SK-N-SH (cell line): ENCODE results near the gene TTC32. TPM values are rescaled to one million over a fixed set of nuclear protein-coding genes. Genes with fewer than 3 reads are reported as not detected.
"Not testable (repeated sequence)": the region's sequence is repeated elsewhere in the genome, so short reads cannot be mapped to it uniquely, and the experiment has no call there.

Source experiments
- CTCF ChIA-PET: fragments of 300-600, 350-600 bp; formaldehyde crosslinking; extraction: SDS; loops from one replicate; lab custom pipeline; 2021; lab: Yijun Ruan, JAX
- POLR2A ChIA-PET: fragments of 350-600 bp; sonication (Branson Sonifier 250); formaldehyde crosslinking; extraction: SDS; loops from one replicate; lab custom pipeline; 2020; ENCODE audit warnings: antibody characterized with exemption, inconsistent platforms; lab: Yijun Ruan, JAX
- DNase-seq: peaks from one replicate; pipeline ENCODE4 v3.0.0; 2012
- H2AFZ ChIP-seq: fragments of 200-600 bp; sonication (generic); 2 replicates; pipeline ENCODE4 v1.8.1; 2016; ENCODE audit warnings: antibody characterized with exemption, mild to moderate bottlenecking, low read depth
- H3F3A ChIP-seq: fragments of 200-600 bp; sonication (generic); replicated peaks from 2 replicates; pipeline ENCODE3; 2016; ENCODE audit warnings: antibody characterized with exemption, mild to moderate bottlenecking; ENCODE audit not compliant: insufficient read depth
- H3K27ac ChIP-seq, 2 experiments: fragments of 200-500 bp in 1 of 2; fragments of 200-600 bp in 1 of 2; sonication (Bioruptor generic) in 1 of 2; sonication (generic), shearing (Covaris generic) in 1 of 2; 2 replicates each; pipeline versions ENCODE4 v1.5.1 to v1.6.1; 2014 to 2016; ENCODE audit warnings: low read depth in 2 of 2, inconsistent platforms in 1 of 2, low read length in 1 of 2, mild to moderate bottlenecking in 1 of 2, mixed read lengths in 1 of 2
- H3K27me3 ChIP-seq: fragments of 200-600 bp; sonication (generic), shearing (Covaris generic); 2 replicates; pipeline ENCODE4 v1.6.1; 2016; ENCODE audit warnings: mixed run types; ENCODE audit not compliant: insufficient read depth
- H3K36me3 ChIP-seq, 2 experiments: fragments of 200-500 bp in 1 of 2; fragments of 200-600 bp in 1 of 2; sonication (Bioruptor generic) in 1 of 2; sonication (generic) in 1 of 2; replicated peaks in 1 of 2; 2 replicates each; pipeline versions ENCODE3 to v1.5.1; 2014 to 2016; ENCODE audit warnings: low read length in 1 of 2, mild to moderate bottlenecking in 1 of 2; ENCODE audit not compliant: insufficient read depth in 2 of 2, control insufficient read depth in 1 of 2
- H3K4me1 ChIP-seq, 2 experiments: fragments of 200-500 bp in 1 of 2; fragments of 200-600 bp in 1 of 2; sonication (Bioruptor generic) in 1 of 2; sonication (generic), shearing (Covaris generic) in 1 of 2; 2 replicates each; pipeline versions ENCODE4 v1.5.1 to v1.6.1; 2014 to 2016; ENCODE audit warnings: low read depth in 1 of 2, low read length in 1 of 2, mixed run types in 1 of 2; ENCODE audit not compliant: insufficient read depth in 2 of 2, control insufficient read depth in 1 of 2
- H3K4me2 ChIP-seq: fragments of 200-600 bp; sonication (generic), shearing (Covaris generic); 2 replicates; pipeline ENCODE4 v1.6.1; 2017; ENCODE audit warnings: mixed run types
- H3K4me3 ChIP-seq, 2 experiments: fragments of 200-500 bp in 1 of 2; fragments of 200-600 bp in 1 of 2; sonication (Bioruptor generic) in 1 of 2; sonication (generic), shearing (Covaris generic) in 1 of 2; 2 replicates each; pipeline versions ENCODE4 v1.5.1 to v1.8.1; 2014 to 2016; ENCODE audit warnings: low read depth in 2 of 2, inconsistent platforms in 1 of 2, low read length in 1 of 2, mild to moderate bottlenecking in 1 of 2, mixed read lengths in 1 of 2, moderate library complexity in 1 of 2
- H3K79me2 ChIP-seq: fragments of 200-600 bp; sonication (generic); 2 replicates; pipeline ENCODE4 v1.8.1; 2017; ENCODE audit warnings: mild to moderate bottlenecking; ENCODE audit not compliant: insufficient read depth
- H3K9ac ChIP-seq: fragments of 200-600 bp; sonication (generic); 2 replicates; pipeline ENCODE4 v1.6.1; 2017; ENCODE audit warnings: mixed run types
- H3K9me2 ChIP-seq: fragments of 200-600 bp; sonication (generic); 2 replicates; pipeline ENCODE4 v1.6.1; 2017; ENCODE audit warnings: mixed run types
- H3K9me3 ChIP-seq: fragments of 200-600 bp; sonication (generic); 2 replicates; pipeline ENCODE4 v1.6.1; 2017; ENCODE audit warnings: mixed run types, mild to moderate bottlenecking, moderate library complexity
- H4K20me1 ChIP-seq: fragments of 200-600 bp; sonication (generic); 2 replicates; pipeline ENCODE4 v1.6.1; 2017; ENCODE audit warnings: mild to moderate bottlenecking, mixed run types; ENCODE audit not compliant: insufficient read depth
- ELF1 ChIP-seq: IDR thresholded peaks from 2 replicates; pipeline ENCODE4 v1.4.0; 2012
- EP300 ChIP-seq, 2 experiments: IDR thresholded peaks; 2 replicates each; pipeline versions ENCODE4 v1.4.0 to v1.6.1; 2012; ENCODE audit warnings: borderline replicate concordance in 1 of 2, low read depth in 1 of 2, low read length in 1 of 2
- FOSL2 ChIP-seq: IDR thresholded peaks from 2 replicates; pipeline ENCODE4 v1.4.0; 2012; ENCODE audit warnings: low read depth, mild to moderate bottlenecking, moderate library complexity, borderline replicate concordance
- FOXJ3 ChIP-seq: sonication (generic); formaldehyde crosslinking; IDR thresholded peaks from 2 replicates; pipeline ENCODE4 v1.5.1; 2020; ENCODE audit warnings: mild to moderate bottlenecking, missing genetic modification reagents
- JUND ChIP-seq: IDR thresholded peaks from 2 replicates; pipeline ENCODE4 v1.4.0; 2012
- MEF2A ChIP-seq: IDR thresholded peaks from 2 replicates; pipeline ENCODE4 v1.4.0; 2012; ENCODE audit warnings: low read depth, borderline replicate concordance
- MXI1 ChIP-seq: IDR thresholded peaks from 2 replicates; pipeline ENCODE4 v1.6.1; 2012; ENCODE audit warnings: mild to moderate bottlenecking, low read depth, low read length, improper control_type of control experiment
- NFIC ChIP-seq: IDR thresholded peaks from 2 replicates; pipeline ENCODE4 v1.4.0; 2012; ENCODE audit warnings: borderline replicate concordance
- POLR2AphosphoS5 ChIP-seq: IDR thresholded peaks from 2 replicates; pipeline ENCODE4 v1.6.1; 2012; ENCODE audit warnings: low read depth, low read length
- RAD21 ChIP-seq: IDR thresholded peaks from 2 replicates; pipeline ENCODE4 v1.6.1; 2012; ENCODE audit warnings: mild to moderate bottlenecking, low read length
- RFX5 ChIP-seq: IDR thresholded peaks from 2 replicates; pipeline ENCODE4 v1.6.1; 2012; ENCODE audit warnings: mild to moderate bottlenecking, improper control_type of control experiment, low read length
- TAF1 ChIP-seq: IDR thresholded peaks from 2 replicates; pipeline ENCODE4 v1.6.1; 2012; ENCODE audit warnings: low read depth, mild to moderate bottlenecking, low read length, moderate library complexity, borderline replicate concordance
- TEAD4 ChIP-seq: IDR thresholded peaks from 2 replicates; pipeline ENCODE4 v1.4.0; 2012; ENCODE audit warnings: mild to moderate bottlenecking, borderline replicate concordance; ENCODE audit not compliant: insufficient read depth
- YY1 ChIP-seq: IDR thresholded peaks from 2 replicates; pipeline ENCODE4 v1.4.0; 2012; ENCODE audit warnings: low read depth, mild to moderate bottlenecking
- WGBS: methylation state at CpG from one replicate; pipeline ENCODE4 v1.1.6; 2017; ENCODE audit warnings: low lambda C conversion rate; 5-methylcytosine and 5-hydroxymethylcytosine counted together
- polyA plus RNA-seq, 3 experiments: library from polyadenylated mRNA; depleted of rRNA; stranded (reverse); fragments of >200 nt; gene quantifications; 2 replicates each; pipeline ENCODE4 v1.2.3, GENCODE V29; 2012
- TF ChIP-seq, protein P1 (sequence below): fragments of 150-350 bp; IDR thresholded peaks from 2 replicates; pipeline ENCODE4 v1.6.1; 2016; ENCODE audit warnings: mild to moderate bottlenecking, low read depth, low read length
- TF ChIP-seq, protein P2 (sequence below): IDR thresholded peaks from 2 replicates; pipeline ENCODE4 v1.4.0; 2012; ENCODE audit warnings: low read depth, borderline replicate concordance
- TF ChIP-seq, protein P3 (sequence below): fragments of 200-600 bp; sonication (generic); IDR thresholded peaks from 2 replicates; pipeline ENCODE4 v1.6.1; 2017; ENCODE audit warnings: antibody characterized with exemption, mild to moderate bottlenecking, moderate library complexity

TTC32 gene
- polyA plus RNA-seq, 1 of the 3 experiments (the other 2 are of a cell fraction), result 9.1 TPM

DNA sequence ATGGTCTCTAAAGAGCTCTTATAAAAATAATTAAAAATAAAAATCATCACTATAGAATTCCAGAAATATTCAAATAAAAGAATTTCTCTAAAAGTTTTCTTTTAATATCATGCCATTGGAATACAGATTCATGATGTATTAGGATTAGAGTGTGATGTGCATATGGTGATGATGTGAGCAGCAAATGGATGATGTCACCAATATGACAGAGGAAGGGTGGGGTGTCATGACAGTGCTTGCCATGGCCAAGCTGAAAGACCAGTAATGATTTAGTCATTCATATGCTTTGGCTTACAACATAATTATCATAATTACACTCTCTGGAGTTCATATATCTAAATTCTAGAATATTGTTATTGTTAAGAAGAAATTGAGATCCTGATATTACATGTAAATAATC, 27.4 kb upstream of the TTC32 start:
- no peaks in the 10 kb centered on the region for H3K9me2 ChIP-seq
- H3K27ac ChIP-seq, result no peak overlapping the region
- H3K27me3 ChIP-seq, result no peaks in the 10 kb centered on the region
- no peak overlapping the region for H3K9ac ChIP-seq
- no peaks in the 10 kb centered on the region for H3F3A ChIP-seq
- ChIA-PET POLR2A (no interaction called here), CTCF (interaction anchor here (1.2 to 1.9 kb wide), 3 partner anchors 10 to 27 kb away, joined by 4 to 5 read pairs (median 4); no protein-coding TSS in a partner anchor)
- no peak overlapping the region for H3K4me2 ChIP-seq
- TF ChIP-seq, protein P1, sequence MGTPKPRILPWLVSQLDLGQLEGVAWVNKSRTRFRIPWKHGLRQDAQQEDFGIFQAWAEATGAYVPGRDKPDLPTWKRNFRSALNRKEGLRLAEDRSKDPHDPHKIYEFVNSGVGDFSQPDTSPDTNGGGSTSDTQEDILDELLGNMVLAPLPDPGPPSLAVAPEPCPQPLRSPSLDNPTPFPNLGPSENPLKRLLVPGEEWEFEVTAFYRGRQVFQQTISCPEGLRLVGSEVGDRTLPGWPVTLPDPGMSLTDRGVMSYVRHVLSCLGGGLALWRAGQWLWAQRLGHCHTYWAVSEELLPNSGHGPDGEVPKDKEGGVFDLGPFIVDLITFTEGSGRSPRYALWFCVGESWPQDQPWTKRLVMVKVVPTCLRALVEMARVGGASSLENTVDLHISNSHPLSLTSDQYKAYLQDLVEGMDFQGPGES, result no peak
- TF ChIP-seq, protein P2, sequence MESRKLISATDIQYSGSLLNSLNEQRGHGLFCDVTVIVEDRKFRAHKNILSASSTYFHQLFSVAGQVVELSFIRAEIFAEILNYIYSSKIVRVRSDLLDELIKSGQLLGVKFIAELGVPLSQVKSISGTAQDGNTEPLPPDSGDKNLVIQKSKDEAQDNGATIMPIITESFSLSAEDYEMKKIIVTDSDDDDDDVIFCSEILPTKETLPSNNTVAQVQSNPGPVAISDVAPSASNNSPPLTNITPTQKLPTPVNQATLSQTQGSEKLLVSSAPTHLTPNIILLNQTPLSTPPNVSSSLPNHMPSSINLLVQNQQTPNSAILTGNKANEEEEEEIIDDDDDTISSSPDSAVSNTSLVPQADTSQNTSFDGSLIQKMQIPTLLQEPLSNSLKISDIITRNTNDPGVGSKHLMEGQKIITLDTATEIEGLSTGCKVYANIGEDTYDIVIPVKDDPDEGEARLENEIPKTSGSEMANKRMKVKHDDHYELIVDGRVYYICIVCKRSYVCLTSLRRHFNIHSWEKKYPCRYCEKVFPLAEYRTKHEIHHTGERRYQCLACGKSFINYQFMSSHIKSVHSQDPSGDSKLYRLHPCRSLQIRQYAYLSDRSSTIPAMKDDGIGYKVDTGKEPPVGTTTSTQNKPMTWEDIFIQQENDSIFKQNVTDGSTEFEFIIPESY, result no peak
- no peak for TF ChIP-seq ELF1
- no peak for TF ChIP-seq FOSL2
- TF ChIP-seq MEF2A, result no peak
- TF ChIP-seq EP300 (IDR thresholded peaks at IDR 0.05; ENCODE audit: borderline replicate concordance in 1 of 2, low read depth in 1 of 2, low read length in 1 of 2), result no peak
- no peak for TF ChIP-seq MXI1
- no peak for TF ChIP-seq TEAD4
- no peak for TF ChIP-seq RAD21
- no peak for TF ChIP-seq JUND
- TF ChIP-seq RFX5, result no peak
- no peak for TF ChIP-seq YY1
- no peak for TF ChIP-seq TAF1
- TF ChIP-seq, protein P3, sequence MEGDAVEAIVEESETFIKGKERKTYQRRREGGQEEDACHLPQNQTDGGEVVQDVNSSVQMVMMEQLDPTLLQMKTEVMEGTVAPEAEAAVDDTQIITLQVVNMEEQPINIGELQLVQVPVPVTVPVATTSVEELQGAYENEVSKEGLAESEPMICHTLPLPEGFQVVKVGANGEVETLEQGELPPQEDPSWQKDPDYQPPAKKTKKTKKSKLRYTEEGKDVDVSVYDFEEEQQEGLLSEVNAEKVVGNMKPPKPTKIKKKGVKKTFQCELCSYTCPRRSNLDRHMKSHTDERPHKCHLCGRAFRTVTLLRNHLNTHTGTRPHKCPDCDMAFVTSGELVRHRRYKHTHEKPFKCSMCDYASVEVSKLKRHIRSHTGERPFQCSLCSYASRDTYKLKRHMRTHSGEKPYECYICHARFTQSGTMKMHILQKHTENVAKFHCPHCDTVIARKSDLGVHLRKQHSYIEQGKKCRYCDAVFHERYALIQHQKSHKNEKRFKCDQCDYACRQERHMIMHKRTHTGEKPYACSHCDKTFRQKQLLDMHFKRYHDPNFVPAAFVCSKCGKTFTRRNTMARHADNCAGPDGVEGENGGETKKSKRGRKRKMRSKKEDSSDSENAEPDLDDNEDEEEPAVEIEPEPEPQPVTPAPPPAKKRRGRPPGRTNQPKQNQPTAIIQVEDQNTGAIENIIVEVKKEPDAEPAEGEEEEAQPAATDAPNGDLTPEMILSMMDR, result no peak
- TF ChIP-seq NFIC, result no peak
- no peak for TF ChIP-seq POLR2AphosphoS5
- TF ChIP-seq FOXJ3, result no peak
- H3K9me3 ChIP-seq, result peaks cover 13% of the 10 kb centered on the region
- no peak overlapping the region for H2AFZ ChIP-seq
- H3K36me3 ChIP-seq, result peaks cover 58 to 60% of the 10 kb centered on the region in 2 experiments
- H3K79me2 ChIP-seq, result no peaks in the 10 kb centered on the region
- peaks cover 0 to 2% of the 10 kb centered on the region in 2 experiments; a peak in 2 of 4 replicates for H3K4me1 ChIP-seq
- DNase-seq, result no peak
- H3K4me3 ChIP-seq, result peak overlapping the region in 1 of 2 experiments; percentile 12; a peak in 1 of 4 replicates
- H4K20me1 ChIP-seq, result no peaks in the 10 kb centered on the region

DNA sequence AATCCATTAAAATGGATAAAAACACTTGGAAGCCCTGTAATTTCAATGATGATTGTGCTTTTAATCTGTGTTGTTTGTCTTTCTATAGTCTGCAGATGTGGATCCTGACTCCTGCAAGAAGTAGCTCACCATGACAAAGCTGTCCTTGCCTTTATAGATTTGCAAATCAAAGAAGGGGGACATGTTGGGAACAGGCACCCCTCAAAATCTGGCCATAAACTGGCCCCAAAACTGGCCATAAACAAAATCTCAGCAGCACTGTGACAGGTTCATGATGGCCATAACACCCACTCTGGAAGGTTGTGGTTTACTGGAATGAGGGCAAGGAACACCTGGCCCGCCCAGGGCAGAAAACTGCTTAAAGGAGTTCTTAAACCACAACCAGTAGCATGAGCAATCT, 26.0 kb upstream of the TTC32 start:
- POLR2A ChIA-PET, H3K4me1 ChIP-seq, H3K9ac ChIP-seq, H3K27ac ChIP-seq, H3F3A ChIP-seq, H3K79me2 ChIP-seq, H3K4me3 ChIP-seq, H4K20me1 ChIP-seq, H2AFZ ChIP-seq, H3K9me2 ChIP-seq, DNase-seq, H3K4me2 ChIP-seq, H3K27me3 ChIP-seq: not testable (repeated sequence)
- H3K36me3 ChIP-seq, result peaks cover 60 to 67% of the 10 kb centered on the region in 2 experiments
- CTCF ChIA-PET, result interaction anchor here (1.0 kb wide), 1 partner anchor 87 kb away, joined by 3 read pairs; no protein-coding TSS in a partner anchor
- H3K9me3 ChIP-seq, result peaks cover 13% of the 10 kb centered on the region
- 100% methylated on average over 1 of the region's 1 CpG for WGBS
